ENCODE data around the gene KHDC4.

GRCh38 chr1:155983191-155984024 lies 49.2 kb upstream of the KHDC4 start:
- no peak for TF ChIP-seq EZH2phosphoT487 (IDR thresholded peaks at IDR 0.05; ENCODE audit: borderline replicate concordance, low read depth)
- peak; percentile 19 for TF ChIP-seq CTCF (IDR thresholded peaks at IDR 0.05)
- no peak for TF ChIP-seq MEF2A (IDR thresholded peaks at IDR 0.05; ENCODE audit: borderline replicate concordance, low read depth)
- TF ChIP-seq POLR2AphosphoS5 (IDR thresholded peaks at IDR 0.05; ENCODE audit: low read depth, low read length), result peak; percentile 48; the same call in 1 of the 2 replicates
- peak in 1 of 2 experiments; percentile 58; a peak in 1 of 4 replicates for TF ChIP-seq EP300 (IDR thresholded peaks at IDR 0.05; ENCODE audit: borderline replicate concordance in 1 of 2, low read depth in 1 of 2, low read length in 1 of 2)
- no peak for TF ChIP-seq ELF1 (IDR thresholded peaks at IDR 0.05)
- TF ChIP-seq, protein P1, sequence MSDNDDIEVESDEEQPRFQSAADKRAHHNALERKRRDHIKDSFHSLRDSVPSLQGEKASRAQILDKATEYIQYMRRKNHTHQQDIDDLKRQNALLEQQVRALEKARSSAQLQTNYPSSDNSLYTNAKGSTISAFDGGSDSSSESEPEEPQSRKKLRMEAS (IDR thresholded peaks at IDR 0.05; ENCODE audit: low read depth), result peak; percentile 76
- TF ChIP-seq, protein P2, sequence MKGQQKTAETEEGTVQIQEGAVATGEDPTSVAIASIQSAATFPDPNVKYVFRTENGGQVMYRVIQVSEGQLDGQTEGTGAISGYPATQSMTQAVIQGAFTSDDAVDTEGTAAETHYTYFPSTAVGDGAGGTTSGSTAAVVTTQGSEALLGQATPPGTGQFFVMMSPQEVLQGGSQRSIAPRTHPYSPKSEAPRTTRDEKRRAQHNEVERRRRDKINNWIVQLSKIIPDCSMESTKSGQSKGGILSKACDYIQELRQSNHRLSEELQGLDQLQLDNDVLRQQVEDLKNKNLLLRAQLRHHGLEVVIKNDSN (IDR thresholded peaks at IDR 0.05; ENCODE audit: borderline replicate concordance, low read depth), result no peak
- TF ChIP-seq YY1 (IDR thresholded peaks at IDR 0.05; ENCODE audit: low read depth), result no peak
- TF ChIP-seq TAF1 (IDR thresholded peaks at IDR 0.05; ENCODE audit: borderline replicate concordance, low read depth, low read length), result peak; percentile 42; the same call in 1 of the 2 replicates
- no peak for TF ChIP-seq RCOR1 (IDR thresholded peaks at IDR 0.05; ENCODE audit: low read length)
